HFF-Myc (cell line): ENCODE measurements around the gene SVIL.

Experiments used
- DNase-seq: peaks from one replicate; pipeline ENCODE4 v3.0.0-alpha.2; 2011; ENCODE audit warnings: low read depth; ENCODE audit errors: extremely low read depth
- H3K4me3 ChIP-seq: replicated peaks from 2 replicates; pipeline ENCODE4 v1.5.1; 2011; ENCODE audit warnings: low read depth, mild to moderate bottlenecking, control low read depth, low read length
- TF ChIP-seq, protein P1 (sequence below): IDR thresholded peaks from 2 replicates; pipeline ENCODE4 v1.5.1; 2012; ENCODE audit warnings: mild to moderate bottlenecking, low read depth, low read length, control low read depth; ENCODE audit errors: missing control alignments

SVIL gene

GRCh38 chr10:29663718-29664117 lies 28.9 kb upstream of the SVIL start:
- DNase-seq, result no peak
- no peak overlapping the region for H3K4me3 ChIP-seq
- TF ChIP-seq, protein P1, sequence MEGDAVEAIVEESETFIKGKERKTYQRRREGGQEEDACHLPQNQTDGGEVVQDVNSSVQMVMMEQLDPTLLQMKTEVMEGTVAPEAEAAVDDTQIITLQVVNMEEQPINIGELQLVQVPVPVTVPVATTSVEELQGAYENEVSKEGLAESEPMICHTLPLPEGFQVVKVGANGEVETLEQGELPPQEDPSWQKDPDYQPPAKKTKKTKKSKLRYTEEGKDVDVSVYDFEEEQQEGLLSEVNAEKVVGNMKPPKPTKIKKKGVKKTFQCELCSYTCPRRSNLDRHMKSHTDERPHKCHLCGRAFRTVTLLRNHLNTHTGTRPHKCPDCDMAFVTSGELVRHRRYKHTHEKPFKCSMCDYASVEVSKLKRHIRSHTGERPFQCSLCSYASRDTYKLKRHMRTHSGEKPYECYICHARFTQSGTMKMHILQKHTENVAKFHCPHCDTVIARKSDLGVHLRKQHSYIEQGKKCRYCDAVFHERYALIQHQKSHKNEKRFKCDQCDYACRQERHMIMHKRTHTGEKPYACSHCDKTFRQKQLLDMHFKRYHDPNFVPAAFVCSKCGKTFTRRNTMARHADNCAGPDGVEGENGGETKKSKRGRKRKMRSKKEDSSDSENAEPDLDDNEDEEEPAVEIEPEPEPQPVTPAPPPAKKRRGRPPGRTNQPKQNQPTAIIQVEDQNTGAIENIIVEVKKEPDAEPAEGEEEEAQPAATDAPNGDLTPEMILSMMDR, result no peak

GRCh38 chr10:29658984-29659965 lies 24.5 kb upstream of the SVIL start:
- no peak overlapping the region for H3K4me3 ChIP-seq
- peak; percentile 97 for DNase-seq
- TF ChIP-seq, protein P1, result peak; percentile 19

GRCh38 chr10:29657719-29658274 lies 23.0 kb upstream of the SVIL start:
- TF ChIP-seq, protein P1, result no peak
- no peak for DNase-seq
- H3K4me3 ChIP-seq, result no peak overlapping the region

DNA sequence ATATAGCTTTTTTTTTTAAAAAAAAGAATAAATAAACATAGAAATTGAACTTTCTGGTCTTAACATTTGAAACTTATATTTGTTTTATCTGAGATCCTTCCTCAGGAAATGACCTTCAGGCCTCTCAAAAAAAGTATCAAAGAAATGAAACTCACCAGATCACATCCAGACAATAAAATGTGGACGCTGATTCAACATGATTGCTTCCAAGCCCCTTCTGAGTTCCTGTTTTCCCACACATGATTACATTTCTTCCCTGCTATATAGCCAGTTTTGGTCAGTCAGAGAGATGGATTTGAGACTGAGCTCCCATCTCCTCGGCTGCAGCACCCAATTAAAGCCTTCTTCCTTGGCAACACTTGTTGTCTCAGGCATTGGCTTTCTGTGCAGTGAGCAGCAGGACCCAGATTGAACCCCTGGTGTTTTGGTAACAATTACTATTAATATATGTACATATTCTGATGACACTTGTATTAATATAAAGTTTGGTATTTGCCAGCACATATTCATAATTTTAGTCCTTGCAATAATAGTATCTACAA lies 21.8 kb upstream of the SVIL start:
- no peak overlapping the region for H3K4me3 ChIP-seq
- TF ChIP-seq, protein P1, result no peak
- DNase-seq, result no peak

DNA sequence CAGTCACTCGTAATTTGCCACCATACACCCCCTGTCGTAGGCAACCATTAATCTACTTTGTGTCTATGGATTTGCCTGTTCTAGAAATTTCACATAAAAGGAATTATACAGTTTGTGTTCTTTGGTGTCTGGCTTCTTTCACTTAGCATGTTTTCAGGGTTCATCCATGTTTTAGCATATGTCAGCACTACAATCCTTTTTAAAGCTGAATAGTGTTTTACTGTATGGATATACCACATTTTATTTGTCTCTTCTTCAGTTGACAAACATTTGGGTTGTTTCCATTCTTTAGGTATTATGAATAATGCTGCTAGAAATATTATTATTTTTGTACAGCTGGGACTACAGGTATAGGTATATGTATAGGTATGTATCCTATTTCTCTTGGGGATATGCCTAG lies 17.4 kb upstream of the SVIL start:
- TF ChIP-seq, protein P1, result no peak
- H3K4me3 ChIP-seq, result no peak overlapping the region
- no peak for DNase-seq

- DNase-seq, result no peak
- H3K4me3 ChIP-seq, result no peak overlapping the region
- TF ChIP-seq, protein P1, result no peak
Observed at GRCh38 chr10:29651767-29652166, 17.0 kb upstream of the SVIL start.
